OCI-LY1 (cell line): Measurements from ENCODE around the gene SDR42E2.

Experiments
- H2AFZ ChIP-seq: fragments of 200-600 bp; sonication (generic), shearing (Covaris generic); 2 replicates; pipeline ENCODE4 v1.6.0; 2014; ENCODE audit warnings: antibody characterized with exemption, mild to moderate bottlenecking, low read length
- H3F3A ChIP-seq: fragments of 200-600 bp; sonication (generic), shearing (Covaris generic); 2 replicates; pipeline ENCODE4 v1.6.0; 2014; ENCODE audit warnings: mild to moderate bottlenecking, antibody characterized with exemption, low read length, moderate library complexity; ENCODE audit not compliant: insufficient read depth
- H3K27ac ChIP-seq: fragments of 200-600 bp; sonication (generic); 2 replicates; pipeline ENCODE4 v1.5.1; 2014; ENCODE audit warnings: low read length, mixed run types, mild to moderate bottlenecking, low read depth; ENCODE audit not compliant: poor library complexity, severe bottlenecking
- H3K27me3 ChIP-seq: fragments of 200-600 bp; sonication (generic); 2 replicates; pipeline ENCODE4 v1.6.0; 2014; ENCODE audit warnings: antibody characterized with exemption, mild to moderate bottlenecking, low read length, moderate library complexity; ENCODE audit not compliant: insufficient read depth
- H3K36me3 ChIP-seq: fragments of 200-600 bp; sonication (generic); 2 replicates; pipeline ENCODE4 v1.6.1; 2014; ENCODE audit warnings: mild to moderate bottlenecking, antibody characterized with exemption, low read length, moderate library complexity, mixed read lengths; ENCODE audit not compliant: insufficient read depth
- H3K4me1 ChIP-seq: fragments of 200-600 bp; sonication (generic); 2 replicates; pipeline ENCODE4 v1.5.1; 2014; ENCODE audit warnings: mild to moderate bottlenecking, low read length, moderate library complexity; ENCODE audit not compliant: insufficient read depth, severe bottlenecking
- H3K4me2 ChIP-seq: fragments of 200-600 bp; sonication (generic), shearing (Covaris generic); 2 replicates; pipeline ENCODE4 v1.6.1; 2014; ENCODE audit warnings: low read length
- H3K4me3 ChIP-seq: fragments of 200-600 bp; sonication (generic); 2 replicates; pipeline ENCODE4 v1.5.1; 2014; ENCODE audit warnings: low read length, low read depth, mild to moderate bottlenecking, mixed read lengths; ENCODE audit not compliant: poor library complexity, severe bottlenecking
- H3K79me2 ChIP-seq: fragments of 200-600 bp; shearing (Covaris generic); 2 replicates; pipeline ENCODE4 v1.6.1; 2016; ENCODE audit warnings: mixed run types, low read length, mixed read lengths; ENCODE audit not compliant: insufficient read depth
- H3K9ac ChIP-seq: fragments of 200-600 bp; sonication (generic), shearing (Covaris generic); 2 replicates; pipeline ENCODE4 v1.6.1; 2014; ENCODE audit warnings: mild to moderate bottlenecking, low read length, mixed read lengths
- H3K9me2 ChIP-seq: fragments of 200-600 bp; sonication (generic), shearing (Covaris generic); 2 replicates; pipeline ENCODE4 v1.6.1; 2014; ENCODE audit warnings: low read depth, mild to moderate bottlenecking, low read length, mixed read lengths
- H3K9me3 ChIP-seq: fragments of 200-600 bp; shearing (Covaris generic); 2 replicates; pipeline ENCODE4 v1.6.1; 2014; ENCODE audit warnings: low read length, mixed read lengths
- H4K20me1 ChIP-seq: fragments of 200-600 bp; sonication (generic), shearing (Covaris generic); 2 replicates; pipeline ENCODE4 v1.6.0; 2016; ENCODE audit warnings: mild to moderate bottlenecking, low read length; ENCODE audit not compliant: insufficient read depth
- CTCF ChIP-seq: fragments of 200-600 bp; sonication (generic), shearing (Covaris generic); IDR thresholded peaks from 2 replicates; pipeline ENCODE4 v1.5.1; 2017; ENCODE audit warnings: mild to moderate bottlenecking, antibody characterized with exemption, low read length, moderate library complexity, mixed read lengths
- EZH2 ChIP-seq: fragments of 200-600 bp; sonication (generic), shearing (Covaris generic); IDR thresholded peaks from 2 replicates; pipeline ENCODE4 v1.8.0; 2017; ENCODE audit warnings: borderline replicate concordance, mixed run types, mild to moderate bottlenecking, antibody characterized with exemption, low read length, moderate library complexity, mixed read lengths

SDR42E2 gene

GRCh38 chr16:22206013-22206841 lies 43.9 kb downstream of the SDR42E2 start, which contains the start of gene EEF2K:
Gene EEF2K, plus strand, starts transcription at chr16:22206278. Its CDS starts 19,452 bp downstream, at chr16:22225730.
- Histone ChIP-seq H3K27me3 (no peaks in the 10 kb centered on the region), H4K20me1 (no peaks in the 10 kb centered on the region), H3K4me2 (peak within 1 kb of the TSS; percentile 72), H3K9me2 (no peaks in the 10 kb centered on the region), H3K79me2 (peaks cover 24% of the 10 kb centered on the region), H3K36me3 (peaks cover 8% of the 10 kb centered on the region), H3K4me1 (peaks cover 50% of the 10 kb centered on the region), H3K9me3 (peaks cover 4% of the 10 kb centered on the region), H3K9ac (peak within 1 kb of the TSS; percentile 74), H3K4me3 (peak within 1 kb of the TSS; percentile 74), H3K27ac (peak within 1 kb of the TSS; percentile 85), H2AFZ (peak within 1 kb of the TSS; percentile 60), H3F3A (peaks cover 4% of the 10 kb centered on the region; the same call in 1 of the 2 replicates)
- TF ChIP-seq EZH2, result no peak
- TF ChIP-seq CTCF, result peak; percentile 72

GRCh38 chr16:22206842-22207714 lies 44.8 kb downstream of the SDR42E2 start:
- H3K9me2 ChIP-seq, result no peaks in the 10 kb centered on the region
- peaks cover 42% of the 10 kb centered on the region for H3K4me1 ChIP-seq
- peaks cover 24% of the 10 kb centered on the region for H3K79me2 ChIP-seq
- H3K27ac ChIP-seq, result peak overlapping the region; percentile 85
- no peak for TF ChIP-seq CTCF
- no peak for TF ChIP-seq EZH2
- H2AFZ ChIP-seq, result no peak overlapping the region
- no peaks in the 10 kb centered on the region for H4K20me1 ChIP-seq
- peaks cover 17% of the 10 kb centered on the region for H3K36me3 ChIP-seq
- H3K4me2 ChIP-seq, result peak overlapping the region; percentile 72
- H3K9ac ChIP-seq, result peak overlapping the region; percentile 74
- peaks cover 4% of the 10 kb centered on the region for H3K9me3 ChIP-seq
- H3K4me3 ChIP-seq, result peak overlapping the region; percentile 74
- H3F3A ChIP-seq, result peaks cover 4% of the 10 kb centered on the region; the same call in 1 of the 2 replicates
- no peaks in the 10 kb centered on the region for H3K27me3 ChIP-seq

- Histone ChIP-seq H3K9me2 (no peaks in the 10 kb centered on the region), H3K4me2 (peak overlapping the region; percentile 72), H3K4me1 (peaks cover 41% of the 10 kb centered on the region), H3F3A (peaks cover 4% of the 10 kb centered on the region; the same call in 1 of the 2 replicates), H3K9ac (peak overlapping the region; percentile 74), H3K9me3 (peaks cover 4% of the 10 kb centered on the region), H3K79me2 (peaks cover 24% of the 10 kb centered on the region), H4K20me1 (no peaks in the 10 kb centered on the region), H3K36me3 (peaks cover 17% of the 10 kb centered on the region), H2AFZ (no peak overlapping the region), H3K27me3 (no peaks in the 10 kb centered on the region), H3K4me3 (peak overlapping the region; percentile 74), H3K27ac (peak overlapping the region; percentile 85)
- TF ChIP-seq EZH2, result no peak
- no peak for TF ChIP-seq CTCF
These were observed 45.5 kb downstream of the SDR42E2 start for GRCh38 chr16:22207715-22208360.
